Amygdala (tissue), 56 donors: ENCODE results near the gene CAMSAP3.

ENCODE experiments used
- DNase-seq, 56 donors: peaks; one replicate each; lab custom pipeline; 2025; lab: John Stamatoyannopoulos, UW

CAMSAP3 gene, protein sequence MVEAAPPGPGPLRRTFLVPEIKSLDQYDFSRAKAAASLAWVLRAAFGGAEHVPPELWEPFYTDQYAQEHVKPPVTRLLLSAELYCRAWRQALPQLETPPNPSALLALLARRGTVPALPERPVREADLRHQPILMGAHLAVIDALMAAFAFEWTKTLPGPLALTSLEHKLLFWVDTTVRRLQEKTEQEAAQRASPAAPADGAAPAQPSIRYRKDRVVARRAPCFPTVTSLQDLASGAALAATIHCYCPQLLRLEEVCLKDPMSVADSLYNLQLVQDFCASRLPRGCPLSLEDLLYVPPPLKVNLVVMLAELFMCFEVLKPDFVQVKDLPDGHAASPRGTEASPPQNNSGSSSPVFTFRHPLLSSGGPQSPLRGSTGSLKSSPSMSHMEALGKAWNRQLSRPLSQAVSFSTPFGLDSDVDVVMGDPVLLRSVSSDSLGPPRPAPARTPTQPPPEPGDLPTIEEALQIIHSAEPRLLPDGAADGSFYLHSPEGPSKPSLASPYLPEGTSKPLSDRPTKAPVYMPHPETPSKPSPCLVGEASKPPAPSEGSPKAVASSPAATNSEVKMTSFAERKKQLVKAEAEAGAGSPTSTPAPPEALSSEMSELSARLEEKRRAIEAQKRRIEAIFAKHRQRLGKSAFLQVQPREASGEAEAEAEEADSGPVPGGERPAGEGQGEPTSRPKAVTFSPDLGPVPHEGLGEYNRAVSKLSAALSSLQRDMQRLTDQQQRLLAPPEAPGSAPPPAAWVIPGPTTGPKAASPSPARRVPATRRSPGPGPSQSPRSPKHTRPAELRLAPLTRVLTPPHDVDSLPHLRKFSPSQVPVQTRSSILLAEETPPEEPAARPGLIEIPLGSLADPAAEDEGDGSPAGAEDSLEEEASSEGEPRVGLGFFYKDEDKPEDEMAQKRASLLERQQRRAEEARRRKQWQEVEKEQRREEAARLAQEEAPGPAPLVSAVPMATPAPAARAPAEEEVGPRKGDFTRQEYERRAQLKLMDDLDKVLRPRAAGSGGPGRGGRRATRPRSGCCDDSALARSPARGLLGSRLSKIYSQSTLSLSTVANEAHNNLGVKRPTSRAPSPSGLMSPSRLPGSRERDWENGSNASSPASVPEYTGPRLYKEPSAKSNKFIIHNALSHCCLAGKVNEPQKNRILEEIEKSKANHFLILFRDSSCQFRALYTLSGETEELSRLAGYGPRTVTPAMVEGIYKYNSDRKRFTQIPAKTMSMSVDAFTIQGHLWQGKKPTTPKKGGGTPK

DNA sequence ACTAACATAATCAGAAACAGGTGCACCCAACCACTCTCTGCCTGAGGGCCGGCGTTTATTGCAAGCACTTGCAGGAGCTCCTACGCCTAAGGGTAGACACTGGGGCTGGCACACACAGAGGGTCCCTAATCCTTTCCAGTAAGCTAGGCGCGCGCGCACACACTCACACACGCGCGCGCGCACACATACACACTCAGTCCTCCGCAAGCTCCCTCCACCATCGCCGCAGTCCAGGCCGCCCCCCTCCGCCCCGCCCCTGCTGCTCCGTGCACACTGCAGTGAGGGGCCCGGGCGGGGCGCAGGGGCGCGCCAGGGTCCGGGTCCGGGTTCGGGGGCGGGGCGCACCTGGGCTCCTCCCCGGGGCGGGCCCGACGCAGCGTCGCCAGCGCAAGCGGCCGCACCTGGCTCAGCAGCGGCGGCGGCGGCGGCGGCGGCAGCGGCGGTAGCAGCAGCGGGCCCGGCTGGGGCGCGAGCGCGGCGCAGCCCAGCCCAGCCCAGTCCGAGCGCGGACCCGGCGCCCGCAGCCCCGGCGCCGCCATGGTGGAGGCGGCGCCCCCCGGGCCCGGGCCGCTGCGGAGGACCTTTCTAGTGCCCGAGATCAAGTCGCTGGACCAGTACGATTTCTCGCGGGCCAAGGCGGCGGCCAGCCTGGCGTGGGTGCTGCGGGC is at the start of gene CAMSAP3:
TSS of gene CAMSAP3 (plus strand) at position 398 of the 668 bp plus-strand sequence. CDS start at position 538, 140 bp downstream.
- peak in 14 of 56 donors; percentile 3 to 49 (median 14) for DNase-seq

DNA sequence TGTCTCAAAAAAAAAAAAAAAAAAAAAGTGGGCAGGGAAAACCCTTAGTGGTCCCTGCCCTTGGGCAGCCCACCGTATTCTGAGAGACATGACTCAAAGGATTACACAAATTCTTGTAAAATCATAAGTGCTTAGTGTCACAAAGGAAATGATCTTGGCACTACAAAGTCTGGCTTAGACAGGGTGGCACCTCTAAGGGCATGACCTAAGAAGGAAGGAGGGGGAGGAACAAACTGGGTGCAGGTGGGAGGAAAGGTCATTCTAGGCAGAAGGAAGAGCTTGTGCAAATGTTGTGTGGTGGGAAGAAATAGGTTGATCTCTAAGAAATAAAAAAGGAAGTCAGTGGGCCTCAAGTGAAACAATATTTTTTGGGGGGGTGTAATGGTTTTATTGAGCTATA is 49.8 kb upstream of the CAMSAP3 start:
- DNase-seq, result no peak

DNA sequence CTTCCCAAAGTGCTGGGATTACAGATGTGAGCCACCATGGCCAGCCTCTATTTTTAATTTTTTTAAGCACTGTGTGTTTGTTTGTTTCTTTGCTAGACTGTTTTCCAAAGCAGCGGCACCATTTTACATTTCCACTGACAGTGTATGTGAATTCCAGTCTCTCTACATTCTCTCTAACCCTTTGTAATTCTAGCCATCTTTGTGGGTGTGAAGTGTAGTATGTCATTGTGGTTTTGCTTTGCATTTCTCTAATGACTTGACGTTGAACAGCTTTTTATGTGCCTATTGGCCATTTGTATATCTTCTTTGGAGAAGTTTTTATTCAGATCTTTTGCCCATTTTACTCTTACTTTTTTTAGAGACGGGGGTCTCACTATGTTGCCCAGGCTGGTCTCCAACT is 48.5 kb upstream of the CAMSAP3 start:
- DNase-seq, result no peak

DNA sequence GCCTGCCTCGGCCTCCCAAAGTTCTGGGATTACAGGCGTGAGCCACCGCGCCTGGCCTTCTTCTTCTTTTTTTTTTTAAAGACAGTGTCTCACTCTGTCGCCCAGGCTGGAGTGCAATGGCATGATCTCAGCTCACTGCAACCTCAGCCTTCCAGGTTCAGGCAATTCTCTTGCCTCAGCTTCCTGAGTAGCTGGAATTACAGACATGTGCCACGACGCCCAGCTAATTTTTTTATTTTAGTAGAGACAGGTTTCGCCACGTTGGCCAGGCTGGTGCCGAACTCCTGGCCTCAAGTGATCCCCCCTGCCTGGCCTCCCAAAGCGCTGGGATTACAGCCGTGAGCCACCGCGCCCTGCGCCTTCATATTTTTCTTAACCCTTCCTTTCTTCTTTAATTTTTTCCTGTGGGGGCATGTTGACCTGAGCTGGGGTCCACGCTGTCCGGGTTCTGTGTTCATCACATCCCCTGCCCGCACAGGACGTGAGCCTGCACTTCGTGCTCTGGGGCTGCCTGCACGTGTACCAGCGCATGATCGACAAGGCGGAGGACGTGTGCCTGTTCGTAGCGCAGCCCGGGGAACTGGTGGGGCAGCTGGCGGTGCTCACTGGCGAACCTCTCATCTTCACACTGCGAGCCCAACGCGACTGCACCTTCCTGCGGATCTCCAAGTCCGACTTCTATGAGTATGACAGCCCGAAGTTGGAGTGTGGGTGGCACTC is 46.1 kb upstream of the CAMSAP3 start:
- DNase-seq, result no peak

DNA sequence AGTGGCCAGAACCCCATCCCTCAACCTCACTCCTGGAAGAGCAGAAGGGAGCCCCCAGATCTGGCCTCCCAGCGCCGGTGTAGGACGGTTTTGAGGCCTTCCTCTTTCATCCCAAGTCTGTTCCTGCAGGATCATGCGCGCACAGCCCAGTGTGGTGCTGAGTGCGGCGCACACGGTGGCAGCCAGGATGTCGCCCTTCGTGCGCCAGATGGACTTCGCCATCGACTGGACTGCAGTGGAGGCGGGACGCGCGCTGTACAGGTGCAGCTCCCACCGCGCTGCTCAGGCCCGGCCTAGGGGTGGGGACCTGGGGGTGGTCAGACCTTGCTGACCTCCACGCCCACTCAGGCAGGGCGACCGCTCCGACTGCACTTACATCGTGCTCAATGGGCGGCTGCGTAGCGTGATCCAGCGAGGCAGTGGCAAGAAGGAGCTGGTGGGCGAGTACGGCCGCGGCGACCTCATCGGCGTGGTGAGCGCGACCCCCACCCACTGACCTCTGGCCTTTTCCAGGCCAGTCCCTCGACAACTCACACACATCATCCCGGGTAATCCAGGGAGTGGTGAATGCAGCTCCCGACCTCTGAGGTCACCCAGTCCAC is 45.4 kb upstream of the CAMSAP3 start:
- DNase-seq, result no peak

DNA sequence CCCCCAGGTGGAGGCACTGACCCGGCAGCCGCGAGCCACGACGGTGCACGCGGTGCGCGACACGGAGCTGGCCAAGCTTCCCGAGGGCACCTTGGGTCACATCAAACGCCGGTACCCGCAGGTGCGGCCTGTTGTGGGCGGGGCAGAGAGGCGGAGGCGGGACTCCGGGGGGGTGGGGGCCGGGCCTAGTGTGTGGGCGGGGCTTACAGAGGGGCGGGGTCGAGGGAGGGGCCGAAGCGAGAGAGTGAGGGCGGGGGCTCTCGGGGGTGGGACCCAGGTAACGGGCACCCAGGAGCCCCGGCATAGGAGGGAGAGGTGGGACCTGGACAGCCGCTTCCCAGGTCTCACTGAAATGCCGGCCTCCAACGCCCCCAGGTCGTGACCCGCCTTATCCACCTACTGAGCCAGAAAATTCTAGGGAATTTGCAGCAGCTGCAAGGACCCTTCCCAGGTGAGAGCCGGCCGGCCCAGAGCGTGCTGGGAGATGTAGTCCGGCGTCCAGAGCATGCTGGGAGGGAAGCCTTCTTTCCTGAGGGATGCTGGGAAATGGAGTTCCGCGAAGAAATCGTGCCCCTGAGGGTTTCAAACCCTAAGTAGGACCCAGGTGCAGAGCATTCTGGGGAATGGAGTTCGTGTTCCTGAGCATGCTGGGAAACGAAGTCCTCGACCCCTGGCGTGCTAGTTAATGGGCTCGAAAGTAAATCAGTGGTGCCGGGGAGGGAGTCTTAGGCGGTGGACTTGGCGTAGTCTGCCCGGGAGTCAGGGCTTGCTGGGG is 44.5 kb upstream of the CAMSAP3 start:
- peak in 49 of 56 donors; percentile 1 to 83 (median 51) for DNase-seq

DNA sequence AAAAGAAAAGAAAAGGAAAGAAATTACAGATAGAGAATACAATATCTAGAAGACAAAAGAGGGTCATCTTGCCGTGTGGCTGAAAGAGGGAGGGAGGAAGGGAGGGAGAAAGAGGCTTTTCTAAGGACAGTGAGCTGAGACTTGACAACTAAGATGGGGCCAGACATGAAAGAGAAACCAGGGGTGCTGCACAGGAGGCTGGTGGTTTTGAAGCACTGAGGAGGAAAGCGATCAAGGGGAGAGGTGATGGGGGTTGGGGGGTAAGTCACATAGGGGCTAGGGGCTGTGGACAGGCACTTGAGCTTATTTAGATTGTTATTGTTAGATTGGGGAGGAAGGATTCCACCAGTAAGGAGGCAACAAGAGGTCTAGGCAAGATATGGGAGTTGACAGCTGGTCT is 42.9 kb upstream of the CAMSAP3 start:
- no peak for DNase-seq

DNA sequence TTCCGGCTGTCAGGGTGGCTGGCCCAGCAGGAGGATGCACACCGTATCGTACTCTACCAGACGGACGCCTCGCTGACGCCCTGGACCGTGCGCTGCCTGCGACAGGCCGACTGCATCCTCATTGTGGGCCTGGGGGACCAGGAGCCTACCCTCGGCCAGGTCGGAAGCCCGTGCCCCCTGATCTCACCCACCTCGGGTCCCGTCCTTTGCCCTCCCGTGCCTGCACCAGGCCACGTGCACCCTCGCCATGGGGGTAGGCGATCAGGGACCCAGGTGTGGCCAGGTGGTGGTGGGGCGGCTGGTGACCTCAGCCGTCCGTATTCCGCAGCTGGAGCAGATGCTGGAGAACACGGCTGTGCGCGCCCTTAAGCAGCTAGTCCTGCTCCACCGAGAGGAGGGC is 41.1 kb upstream of the CAMSAP3 start:
- DNase-seq, result no peak

DNA sequence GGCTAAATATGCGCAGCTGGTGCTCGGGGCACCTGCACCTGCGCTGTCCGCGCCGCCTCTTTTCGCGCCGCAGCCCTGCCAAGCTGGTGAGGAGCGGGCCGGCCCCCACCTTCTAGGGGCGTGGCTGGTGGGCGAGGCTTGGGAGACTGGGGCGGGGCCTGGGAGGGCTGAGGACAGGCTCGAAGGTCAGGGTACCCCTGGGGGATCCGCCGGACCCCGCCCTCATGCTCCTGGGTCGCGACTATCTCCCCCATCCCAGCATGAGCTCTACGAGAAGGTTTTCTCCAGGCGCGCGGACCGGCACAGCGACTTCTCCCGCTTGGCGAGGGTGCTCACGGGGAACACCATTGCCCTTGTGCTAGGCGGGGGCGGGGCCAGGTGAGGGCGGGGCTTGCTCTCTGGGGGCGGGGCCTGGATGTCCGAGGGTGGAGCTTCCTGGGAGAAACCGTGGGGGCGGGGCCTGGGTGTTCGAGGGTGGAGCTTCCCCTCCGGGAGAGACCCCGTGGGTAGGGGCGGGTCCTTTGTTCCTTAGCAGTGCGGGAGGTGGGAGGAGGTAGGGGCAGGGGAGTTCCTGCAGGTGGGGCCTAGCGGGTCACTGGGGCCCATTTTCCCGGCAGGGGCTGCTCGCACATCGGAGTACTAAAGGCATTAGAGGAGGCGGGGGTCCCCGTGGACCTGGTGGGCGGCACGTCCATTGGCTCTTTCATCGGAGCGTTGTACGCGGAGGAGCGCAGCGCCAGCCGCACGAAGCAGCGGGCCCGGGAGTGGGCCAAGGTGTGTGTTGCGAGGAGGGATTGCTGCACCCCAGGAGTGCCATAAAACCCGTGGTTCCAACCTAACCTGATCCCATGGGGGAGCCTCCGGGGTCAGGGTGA is 40.4 kb upstream of the CAMSAP3 start:
- DNase-seq, result peak in 2 of 56 donors; percentile 3 to 56

DNA sequence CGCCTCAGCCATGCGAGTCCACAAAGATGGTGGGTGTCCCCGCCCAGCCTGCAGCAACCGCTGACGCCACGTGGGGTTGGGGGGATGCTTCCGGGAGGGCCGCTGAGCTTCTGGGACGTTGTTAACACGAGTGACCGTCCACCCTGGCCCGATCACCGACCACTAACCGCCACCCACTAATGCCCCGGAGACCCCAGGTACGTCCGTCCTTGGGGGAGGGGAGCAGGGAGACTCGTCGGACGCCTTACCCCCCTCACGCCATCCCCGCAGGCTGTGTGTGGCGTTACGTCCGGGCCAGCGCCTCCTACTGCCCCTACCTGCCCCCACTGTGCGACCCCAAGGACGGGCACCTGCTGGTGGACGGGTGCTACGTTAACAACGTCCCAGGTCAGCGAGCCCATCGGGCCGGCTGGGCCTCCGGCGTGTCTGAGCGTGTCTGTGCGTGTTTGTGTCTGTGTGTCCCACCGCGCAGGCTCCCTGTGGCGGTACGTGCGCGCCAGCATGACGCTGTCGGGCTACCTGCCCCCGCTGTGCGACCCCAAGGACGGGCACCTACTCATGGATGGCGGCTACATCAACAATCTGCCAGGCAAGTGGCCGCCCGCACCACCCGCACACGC is 38.9 kb upstream of the CAMSAP3 start:
- DNase-seq, result no peak

DNA sequence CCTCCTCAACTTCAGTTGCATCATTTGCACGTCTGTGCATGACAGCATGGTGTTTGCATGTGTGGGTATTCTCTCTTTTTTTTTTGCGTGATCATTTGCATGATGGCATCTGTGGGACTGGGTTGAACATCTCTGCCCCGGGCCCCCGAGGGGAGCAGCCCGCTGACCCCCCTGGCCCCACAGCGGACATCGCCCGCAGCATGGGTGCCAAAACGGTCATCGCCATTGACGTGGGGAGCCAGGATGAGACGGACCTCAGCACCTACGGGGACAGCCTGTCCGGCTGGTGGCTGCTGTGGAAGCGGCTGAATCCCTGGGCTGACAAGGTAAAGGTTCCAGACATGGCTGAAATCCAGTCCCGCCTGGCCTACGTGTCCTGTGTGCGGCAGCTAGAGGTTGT is 37.0 kb upstream of the CAMSAP3 start:
- no peak for DNase-seq

DNA sequence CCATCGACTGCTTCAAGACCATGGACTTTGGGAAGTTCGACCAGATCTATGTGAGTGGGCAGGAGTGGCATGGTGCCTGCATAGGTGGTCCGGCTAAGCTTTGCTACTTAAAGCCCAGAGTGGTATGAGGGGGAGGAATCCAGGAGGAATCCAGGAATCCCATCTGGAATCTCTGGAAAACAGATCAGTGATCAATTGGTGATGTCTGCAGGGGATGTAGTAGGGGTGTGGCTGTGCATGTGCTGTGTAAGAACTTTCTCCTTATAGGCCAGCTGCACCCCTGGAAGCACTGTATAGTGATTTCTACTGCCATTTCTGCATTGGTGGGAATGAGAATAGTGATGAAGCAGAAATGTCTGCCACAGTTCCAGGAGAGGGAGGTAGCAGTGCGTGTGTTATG is 36.6 kb upstream of the CAMSAP3 start:
- no peak for DNase-seq

DNA sequence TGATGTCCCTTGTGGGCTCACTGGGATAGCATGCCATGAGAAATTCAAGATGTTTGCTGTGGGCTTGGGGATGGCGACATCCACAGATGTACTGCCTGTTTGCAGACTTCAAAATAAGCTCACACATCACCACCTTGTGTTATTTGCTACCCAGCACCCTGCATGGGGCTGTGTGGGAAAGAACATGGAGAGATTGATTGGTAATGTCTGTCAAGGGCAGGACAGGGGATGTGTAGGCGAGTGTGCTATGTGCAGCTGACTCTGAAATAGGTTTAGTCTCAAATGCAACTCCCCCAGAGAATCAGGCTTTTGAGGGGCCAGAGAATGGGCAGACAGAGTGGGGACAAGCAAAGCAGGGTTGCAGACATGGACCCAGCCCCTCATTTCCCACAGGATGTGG is 35.4 kb upstream of the CAMSAP3 start:
- peak in 1 of 56 donors; percentile 17 for DNase-seq

DNA sequence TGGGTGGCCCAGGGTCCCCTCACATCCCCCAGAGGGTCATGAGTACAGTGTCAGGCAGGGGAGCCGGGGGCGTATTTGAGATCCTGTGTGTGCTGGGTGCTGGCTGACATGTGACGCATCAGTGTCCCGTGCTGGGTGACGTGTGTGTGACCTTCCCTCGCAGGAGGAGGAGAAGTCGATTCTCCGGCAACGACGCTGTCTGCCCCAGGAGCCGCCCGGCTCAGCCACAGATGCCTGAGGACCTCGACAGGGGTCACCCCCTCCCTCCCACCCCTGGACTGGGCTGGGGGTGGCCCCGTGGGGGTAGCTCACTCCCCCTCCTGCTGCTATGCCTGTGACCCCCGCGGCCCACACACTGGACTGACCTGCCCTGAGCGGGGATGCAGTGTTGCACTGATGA is 34.3 kb upstream of the CAMSAP3 start:
- DNase-seq, result no peak

DNA sequence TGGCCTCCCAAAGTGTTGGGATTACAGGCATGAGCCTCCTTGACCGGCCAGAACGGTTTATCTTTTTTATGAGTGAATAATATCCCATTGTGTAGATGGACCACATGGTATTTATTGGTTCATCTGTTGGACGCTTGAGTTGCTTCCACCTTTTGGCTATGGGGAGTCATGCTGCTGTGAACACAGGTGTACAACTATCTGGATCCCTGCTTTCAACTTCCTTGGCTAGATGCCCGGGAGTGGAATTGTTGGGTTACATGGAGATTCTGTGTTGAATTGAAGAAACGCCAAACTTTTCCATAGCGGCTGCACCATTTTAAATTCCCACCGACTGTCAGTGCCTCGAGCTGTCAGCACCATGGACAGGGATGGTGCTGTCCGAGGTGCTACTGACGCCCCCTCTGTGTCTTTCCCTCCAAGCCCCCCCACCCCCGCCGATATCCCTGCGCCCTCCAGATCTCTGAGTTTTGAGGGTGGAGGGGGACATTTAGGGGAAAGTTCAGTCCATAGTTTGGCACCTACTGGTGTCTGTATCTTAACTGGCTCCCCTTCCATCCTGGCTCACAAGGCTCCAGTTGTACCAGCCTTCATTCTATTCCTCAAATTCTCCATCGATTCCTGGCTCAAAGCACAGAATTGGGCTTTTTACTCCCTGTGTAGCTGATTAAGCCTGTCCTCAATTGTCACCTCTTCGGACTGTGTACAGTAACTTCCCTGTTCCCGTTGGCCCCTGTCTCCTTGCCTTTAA is 32.8 kb upstream of the CAMSAP3 start:
- no peak for DNase-seq

DNA sequence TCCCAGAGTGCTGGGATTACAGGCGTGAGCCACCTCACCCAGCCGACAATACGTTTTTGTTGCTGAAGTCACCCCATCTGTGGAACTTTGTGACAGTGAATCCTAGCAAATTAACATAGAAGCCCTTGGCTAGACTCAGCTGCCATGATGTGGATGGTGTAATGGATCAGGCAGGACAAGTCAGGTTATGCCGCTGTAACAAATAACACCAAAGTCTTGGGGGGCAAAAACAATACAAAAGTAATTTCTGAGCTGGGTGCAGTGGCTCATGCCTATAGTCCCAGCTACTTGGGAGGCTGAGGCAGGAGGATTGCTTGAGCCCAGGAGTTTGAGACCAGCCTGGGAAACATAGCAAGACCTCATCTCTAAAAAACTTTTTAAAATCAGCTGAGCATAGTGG is 30.8 kb upstream of the CAMSAP3 start:
- DNase-seq, result no peak
